Activated T-cell treated with anti-CD3 and anti-CD28 coated beads for 1 hour (primary cell): ENCODE measurements around the gene RAB8B.
"Not testable (repeated sequence)": the region's sequence is repeated elsewhere in the genome, so short reads cannot be mapped to it uniquely, and the experiment has no call there.

Experiments
- DNase-seq: peaks from one replicate; pipeline ENCODE4 v3.0.0-alpha.2; 2020; ENCODE audit warnings: low read depth

The RAB8B gene

GRCh38 chr15:63210151-63211091 lies 21.0 kb downstream of the RAB8B start:
- DNase-seq, result no peak

GRCh38 chr15:63211092-63211490 lies 21.7 kb downstream of the RAB8B start:
- DNase-seq, result no peak

- DNase-seq, result no peak
Observed at GRCh38 chr15:63211549-63211948, 22.1 kb downstream of the RAB8B start.

GRCh38 chr15:63212050-63213004 lies 22.9 kb downstream of the RAB8B start:
- no peak for DNase-seq

- DNase-seq, result no peak
Observed at GRCh38 chr15:63218100-63218808, 28.8 kb downstream of the RAB8B start.

- no peak for DNase-seq
Observed at GRCh38 chr15:63219196-63219710, 29.8 kb downstream of the RAB8B start.

GRCh38 chr15:63221346-63221745 lies 31.9 kb downstream of the RAB8B start:
- no peak for DNase-seq

GRCh38 chr15:63223463-63223862 lies 34.1 kb downstream of the RAB8B start:
- DNase-seq, result no peak

- DNase-seq, result no peak
Observed at GRCh38 chr15:63225381-63225780, 36.0 kb downstream of the RAB8B start.

GRCh38 chr15:63226155-63226883 lies 36.9 kb downstream of the RAB8B start:
- no peak for DNase-seq

GRCh38 chr15:63226966-63227401 lies 37.6 kb downstream of the RAB8B start:
- no peak for DNase-seq

GRCh38 chr15:63227689-63228088 lies 38.3 kb downstream of the RAB8B start:
- no peak for DNase-seq

- DNase-seq, result no peak
Observed at GRCh38 chr15:63231206-63231605, 41.8 kb downstream of the RAB8B start.

GRCh38 chr15:63231706-63232105 lies 42.3 kb downstream of the RAB8B start:
- no peak for DNase-seq

GRCh38 chr15:63232405-63232804 lies 43.0 kb downstream of the RAB8B start:
- no peak for DNase-seq

GRCh38 chr15:63232943-63233342 lies 43.5 kb downstream of the RAB8B start:
- DNase-seq, result no peak

GRCh38 chr15:63233667-63234423 lies 44.4 kb downstream of the RAB8B start:
- no peak for DNase-seq

- DNase-seq, result no peak
Observed at GRCh38 chr15:63234451-63234870, 45.1 kb downstream of the RAB8B start.

GRCh38 chr15:63236272-63236671 lies 46.9 kb downstream of the RAB8B start:
- no peak for DNase-seq

- DNase-seq, result not testable (repeated sequence)
Observed at GRCh38 chr15:63237086-63237485, 47.7 kb downstream of the RAB8B start.
